NCI-H510A (cell line): ENCODE measurements around the gene SUN1.

Experiments used
- DNase-seq: peaks from one replicate; lab custom pipeline; 2025; lab: John Stamatoyannopoulos, UW

The SUN1 gene

GRCh38 chr7:891805-892204 is 59.5 kb downstream of the SUN1 start:
- DNase-seq: no peak

GRCh38 chr7:892648-893593 is 60.6 kb downstream of the SUN1 start:
- no peak for DNase-seq

GRCh38 chr7:893686-894085 is 61.4 kb downstream of the SUN1 start:
- no peak for DNase-seq

GRCh38 chr7:894164-894867 is 62.0 kb downstream of the SUN1 start:
- DNase-seq: no peak

- no peak for DNase-seq
These were observed 62.7 kb downstream of the SUN1 start for GRCh38 chr7:894927-895450.

GRCh38 chr7:895451-896052 is 63.3 kb downstream of the SUN1 start:
- DNase-seq: no peak

- no peak for DNase-seq
These were observed 64.2 kb downstream of the SUN1 start for GRCh38 chr7:896346-897075.

GRCh38 chr7:897086-897485 is 64.8 kb downstream of the SUN1 start:
- DNase-seq: no peak

- DNase-seq: no peak
These were observed 65.6 kb downstream of the SUN1 start for GRCh38 chr7:897771-898376.

GRCh38 chr7:898460-898854 is 66.2 kb downstream of the SUN1 start:
- DNase-seq: no peak

- no peak for DNase-seq
These were observed 66.8 kb downstream of the SUN1 start for GRCh38 chr7:898855-899681.

- no peak for DNase-seq
These were observed 67.5 kb downstream of the SUN1 start for GRCh38 chr7:899806-900205.

GRCh38 chr7:900331-901040 is 68.2 kb downstream of the SUN1 start:
- DNase-seq: no peak

GRCh38 chr7:901041-901387 is 68.7 kb downstream of the SUN1 start:
- DNase-seq: no peak

- no peak for DNase-seq
These were observed 69.3 kb downstream of the SUN1 start for GRCh38 chr7:901388-902154.

GRCh38 chr7:902996-903395 is 70.7 kb downstream of the SUN1 start:
- no peak for DNase-seq

- no peak for DNase-seq
These were observed 71.9 kb downstream of the SUN1 start for GRCh38 chr7:903921-904755.

GRCh38 chr7:904847-905246 is 72.6 kb downstream of the SUN1 start:
- DNase-seq: no peak
